Gastroesophageal sphincter (tissue), 4 donors: ENCODE measurements around the gene SUSD2. TPM values are rescaled to one million over a fixed set of nuclear protein-coding genes. Genes with fewer than 3 reads are reported as not detected.
A peak's percentile ranks its signal among the peaks of the same experiment; 100 is the strongest.

Experiments used
- ATAC-seq: fragments of 150-250 bp; one replicate; pipeline ENCODE4 v1.9.1; 2016; ENCODE audit warnings: mild to moderate bottlenecking, moderate library complexity
- H3K27ac ChIP-seq, 4 donors: fragments of 200-600 bp; sonication (generic) in 3 of 4; 1 replicate in 3 of 4; 2 replicates in 1 of 4; pipeline ENCODE4 v1.5.1; 2016 to 2019
- H3K27me3 ChIP-seq: fragments of 200-600 bp; sonication (generic); one replicate; pipeline ENCODE4 v1.5.1; 2019
- H3K36me3 ChIP-seq, 2 donors: fragments of 200-600 bp; sonication (generic); one replicate each; pipeline ENCODE4 v1.5.1; 2019; ENCODE audit warnings: control low read depth in 1 of 2
- H3K4me1 ChIP-seq, 3 donors: fragments of 200-600 bp; sonication (generic); 1 replicate in 2 of 3; 2 replicates in 1 of 3; pipeline ENCODE4 v1.5.1; 2016 to 2019; ENCODE audit warnings: control low read depth in 2 of 3
- H3K4me3 ChIP-seq, 2 donors: fragments of 200-600 bp; sonication (generic); one replicate each; pipeline ENCODE4 v1.5.1; 2019; ENCODE audit warnings: mild to moderate bottlenecking in 1 of 2, moderate library complexity in 1 of 2
- H3K9me3 ChIP-seq, 3 donors: fragments of 200-600 bp; sonication (generic); one replicate each; pipeline ENCODE4 v1.5.1; 2017 to 2019; ENCODE audit warnings: control low read depth in 2 of 3
- EP300 ChIP-seq: sonication (generic); formaldehyde crosslinking; IDR thresholded peaks from one replicate; pipeline ENCODE4 v1.6.1; 2017; ENCODE audit warnings: antibody characterized with exemption, mild to moderate bottlenecking
- POLR2A ChIP-seq, 2 donors: fragments of 450-650 bp; IDR thresholded peaks; one replicate each; pipeline ENCODE4 v1.6.1; 2017; ENCODE audit warnings: antibody characterized with exemption in 2 of 2, mild to moderate bottlenecking in 2 of 2, moderate library complexity in 1 of 2
- POLR2AphosphoS5 ChIP-seq: sonication (generic); formaldehyde crosslinking; IDR thresholded peaks from one replicate; pipeline ENCODE4 v1.6.1; 2017; ENCODE audit warnings: antibody characterized with exemption
- WGBS, 2 donors: methylation state at CpG; one replicate each; pipeline ENCODE4 v1.1.5; 2018; ENCODE audit warnings: low coverage in 1 of 2; 5-methylcytosine and 5-hydroxymethylcytosine counted together
- total RNA-seq, 4 donors: library from RNA; depleted of rRNA; stranded (reverse); fragments of >200 nt; gene quantifications; one replicate each; pipeline ENCODE4 v1.1.0, GENCODE V29; 2016
- TF ChIP-seq, protein P1 (sequence below), 4 experiments: fragments of 200-600 bp in 2 of 4; fragments of 450-650 bp in 2 of 4; sonication (generic) in 1 of 4; IDR thresholded peaks; one replicate each; pipeline ENCODE4 v1.5.1; 2017 to 2019; ENCODE audit warnings: antibody characterized with exemption in 4 of 4, mild to moderate bottlenecking in 2 of 4, moderate library complexity in 2 of 4

Gene SUSD2
- total RNA-seq, 4 donors from 2014 or later = 2.4 to 5.0 (median 4.4) TPM

DNA sequence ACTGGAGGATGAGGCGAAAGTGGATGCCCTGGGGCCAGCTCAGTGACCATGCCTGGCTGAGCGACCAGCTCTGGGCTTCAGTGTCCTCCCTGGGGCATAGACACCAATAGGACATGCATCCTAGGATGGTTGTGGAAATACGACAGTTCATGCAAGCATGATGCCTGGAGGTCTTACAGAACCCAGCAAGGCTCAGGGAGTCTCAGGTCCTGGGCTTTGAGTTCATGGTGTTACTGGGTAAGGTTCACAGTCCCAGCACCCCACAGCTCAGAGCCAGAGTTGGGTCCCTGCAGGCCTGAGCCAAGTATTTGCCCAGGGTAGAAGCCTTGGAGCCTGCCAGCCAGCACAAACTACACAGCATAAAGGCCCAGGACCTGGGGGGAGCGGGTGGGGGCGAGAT lies 4.2 kb upstream of the SUSD2 start:
- ATAC-seq = no peak
- H3K9me3 ChIP-seq = no peaks in the 10 kb centered on the region
- peak overlapping the region; percentile 4 to 92 (median 85) for H3K27ac ChIP-seq
- WGBS, 2 donors = 80% methylated on average over 1 of the region's 5 CpGs; no CpG with 5 or more reads in 1 of the 2 donors
- TF ChIP-seq EP300 = no peak
- TF ChIP-seq, protein P1, sequence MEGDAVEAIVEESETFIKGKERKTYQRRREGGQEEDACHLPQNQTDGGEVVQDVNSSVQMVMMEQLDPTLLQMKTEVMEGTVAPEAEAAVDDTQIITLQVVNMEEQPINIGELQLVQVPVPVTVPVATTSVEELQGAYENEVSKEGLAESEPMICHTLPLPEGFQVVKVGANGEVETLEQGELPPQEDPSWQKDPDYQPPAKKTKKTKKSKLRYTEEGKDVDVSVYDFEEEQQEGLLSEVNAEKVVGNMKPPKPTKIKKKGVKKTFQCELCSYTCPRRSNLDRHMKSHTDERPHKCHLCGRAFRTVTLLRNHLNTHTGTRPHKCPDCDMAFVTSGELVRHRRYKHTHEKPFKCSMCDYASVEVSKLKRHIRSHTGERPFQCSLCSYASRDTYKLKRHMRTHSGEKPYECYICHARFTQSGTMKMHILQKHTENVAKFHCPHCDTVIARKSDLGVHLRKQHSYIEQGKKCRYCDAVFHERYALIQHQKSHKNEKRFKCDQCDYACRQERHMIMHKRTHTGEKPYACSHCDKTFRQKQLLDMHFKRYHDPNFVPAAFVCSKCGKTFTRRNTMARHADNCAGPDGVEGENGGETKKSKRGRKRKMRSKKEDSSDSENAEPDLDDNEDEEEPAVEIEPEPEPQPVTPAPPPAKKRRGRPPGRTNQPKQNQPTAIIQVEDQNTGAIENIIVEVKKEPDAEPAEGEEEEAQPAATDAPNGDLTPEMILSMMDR (IDR thresholded peaks at IDR 0.05) = no peak
- no peak for TF ChIP-seq POLR2AphosphoS5
- TF ChIP-seq POLR2A (IDR thresholded peaks at IDR 0.05) = no peak
- peaks cover 0 to 85% (median 47%) of the 10 kb centered on the region in 3 donors for H3K4me1 ChIP-seq
- H3K4me3 ChIP-seq = no peak overlapping the region
- no peaks in the 10 kb centered on the region for H3K27me3 ChIP-seq
- H3K36me3 ChIP-seq = peaks cover 0 to 62% of the 10 kb centered on the region in 2 donors

DNA sequence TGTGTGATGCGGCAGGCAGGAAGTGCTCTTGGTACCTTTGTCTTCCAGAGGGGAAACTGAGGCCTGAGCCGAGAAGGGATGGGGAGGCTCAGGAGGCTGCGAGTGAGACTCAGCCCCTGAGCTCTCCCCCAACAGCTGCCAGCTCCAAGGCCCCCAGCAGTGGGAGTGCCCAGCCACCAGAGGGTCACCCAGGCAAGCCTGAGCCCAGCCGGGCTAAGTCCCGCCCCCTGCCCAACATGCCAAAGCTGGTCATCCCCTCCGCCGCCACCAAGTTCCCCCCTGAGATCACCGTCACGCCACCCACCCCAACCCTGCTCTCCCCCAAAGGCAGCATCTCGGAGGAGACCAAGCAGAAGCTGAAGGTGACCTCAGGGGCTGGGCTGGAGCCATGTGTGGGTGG lies 3.8 kb upstream of the SUSD2 start:
- ATAC-seq = no peak
- Histone ChIP-seq H3K27me3 (no peaks in the 10 kb centered on the region), H3K36me3 (peaks cover 0 to 57% of the 10 kb centered on the region in 2 donors), H3K9me3 (no peaks in the 10 kb centered on the region), H3K4me3 (no peak overlapping the region), H3K4me1 (peaks cover 0 to 89% (median 49%) of the 10 kb centered on the region in 3 donors), H3K27ac (peak overlapping the region; percentile 4 to 92 (median 85))
- TF ChIP-seq POLR2AphosphoS5 (no peak), EP300 (no peak), POLR2A (IDR thresholded peaks at IDR 0.05) (no peak)
- TF ChIP-seq, protein P1 (IDR thresholded peaks at IDR 0.05) = no peak
- 80% methylated on average over 1 of the region's 10 CpGs; no CpG with 5 or more reads in 1 of the 2 donors for WGBS, 2 donors

DNA sequence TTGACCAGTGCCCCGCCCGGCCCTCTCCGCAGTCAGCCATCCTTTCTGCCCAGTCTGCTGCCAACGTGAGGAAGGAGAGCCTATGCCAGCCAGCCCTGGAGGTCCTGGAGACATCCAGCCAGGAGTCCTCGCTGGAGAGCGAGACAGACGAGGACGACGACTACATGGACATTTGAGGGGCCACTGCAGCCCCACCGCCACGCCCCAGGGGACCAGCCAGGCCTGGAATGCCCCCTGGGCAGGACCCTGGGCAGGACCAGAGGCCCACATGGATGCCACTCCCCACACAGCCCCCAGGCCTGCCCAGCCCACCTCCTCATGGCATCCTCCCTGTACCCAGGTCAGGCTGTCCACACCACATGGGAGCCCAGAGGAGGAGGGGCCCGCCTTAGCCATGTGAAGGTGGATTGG lies 3.3 kb upstream of the SUSD2 start:
- ATAC-seq = no peak
- Histone ChIP-seq H3K27ac (peak overlapping the region in 3 of 4 donors; percentile 85 to 92 (median 85)), H3K4me1 (peaks cover 0 to 94% (median 49%) of the 10 kb centered on the region in 3 donors), H3K9me3 (no peaks in the 10 kb centered on the region), H3K36me3 (peaks cover 0 to 52% of the 10 kb centered on the region in 2 donors), H3K27me3 (no peaks in the 10 kb centered on the region), H3K4me3 (no peak overlapping the region)
- 20 to 70% methylated on average over 1 to 6 of the region's 12 CpGs for WGBS, 2 donors
- TF ChIP-seq, protein P1 (IDR thresholded peaks at IDR 0.05) = no peak
- TF ChIP-seq EP300 (no peak), POLR2A (IDR thresholded peaks at IDR 0.05) (no peak), POLR2AphosphoS5 (no peak)

DNA sequence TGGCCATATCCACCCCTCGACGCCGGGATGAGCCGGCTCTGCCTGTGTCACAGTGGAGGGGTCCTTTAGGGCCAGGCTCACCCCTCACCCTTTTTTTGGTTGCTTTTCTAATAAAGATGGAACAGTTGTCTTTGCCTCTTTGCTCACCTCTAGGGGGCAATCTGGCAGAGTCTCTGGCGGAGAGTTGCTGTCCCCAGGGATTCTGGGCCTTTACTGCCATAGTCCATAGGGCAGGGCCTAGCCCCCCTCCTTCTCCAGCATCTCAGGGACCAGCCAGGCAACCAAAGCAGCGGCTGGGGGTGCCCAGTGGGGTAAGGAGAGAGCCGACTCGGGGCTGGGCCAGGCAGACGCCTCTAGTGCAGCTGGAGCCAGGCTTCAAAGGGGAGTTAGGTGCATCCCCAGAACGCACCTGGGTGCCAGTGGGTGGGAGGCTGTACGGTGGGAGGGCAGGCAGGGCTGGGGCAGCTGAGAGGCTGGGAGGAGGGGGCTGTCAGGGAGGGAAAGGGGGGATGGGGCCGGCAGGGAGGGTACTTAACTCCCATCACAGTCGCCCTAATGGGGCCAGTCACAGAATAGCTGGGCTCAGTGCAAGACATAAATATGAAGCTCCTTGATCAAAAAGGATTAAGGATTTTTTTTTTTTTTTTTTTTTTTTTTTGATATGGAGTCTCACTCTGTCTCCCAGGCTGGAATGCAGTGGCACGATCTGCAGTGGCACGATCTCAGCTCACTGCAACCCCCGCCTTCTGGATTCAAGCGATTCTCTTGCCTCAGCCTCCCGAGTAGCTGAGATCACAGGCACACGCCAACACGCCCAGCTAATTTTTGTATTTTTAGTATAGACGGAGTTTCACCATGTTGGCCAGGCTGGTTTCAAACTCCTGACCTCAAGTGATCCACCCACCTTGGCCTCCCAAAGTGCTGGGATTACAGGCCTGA lies 2.5 kb upstream of the SUSD2 start:
- Histone ChIP-seq H3K9me3 (no peaks in the 10 kb centered on the region), H3K27ac (peak overlapping the region in 3 of 4 donors; percentile 85 to 92 (median 85)), H3K36me3 (peaks cover 0 to 44% of the 10 kb centered on the region in 2 donors), H3K27me3 (no peaks in the 10 kb centered on the region), H3K4me1 (peaks cover 0 to 92% (median 49%) of the 10 kb centered on the region in 3 donors), H3K4me3 (no peak overlapping the region)
- TF ChIP-seq POLR2AphosphoS5 (peak; percentile 6), POLR2A (IDR thresholded peaks at IDR 0.05) (no peak)
- TF ChIP-seq, protein P1 (IDR thresholded peaks at IDR 0.05) = peak in 2 of 4 experiments; percentile 18 to 25
- 58 to 79% methylated on average over 5 to 14 of the region's 21 CpGs for WGBS, 2 donors
- ATAC-seq = no peak
